H1 (cell line): Measurements from ENCODE around the gene PPP1R14B. TPM values are rescaled to one million over a fixed set of nuclear protein-coding genes. Genes with fewer than 3 reads are reported as not detected.

Source experiments
- BRCA1 ChIP-seq: IDR thresholded peaks from 2 replicates; pipeline ENCODE4 v1.6.1; 2012; ENCODE audit warnings: low read depth, low read length, improper control_type of control experiment
- CBX8 ChIP-seq: fragments of 300-800, 300-1000 bp; sonication (generic); IDR thresholded peaks from 2 replicates; pipeline ENCODE4 v1.7.1; 2016; ENCODE audit warnings: low read depth, low read length, borderline replicate concordance
- CHD2 ChIP-seq: IDR thresholded peaks from 2 replicates; pipeline ENCODE4 v1.6.1; 2012; ENCODE audit warnings: low read length, improper control_type of control experiment
- CTBP2 ChIP-seq: IDR thresholded peaks from 2 replicates; pipeline ENCODE4 v1.7.0; 2011; ENCODE audit warnings: borderline replicate concordance, mild to moderate bottlenecking, moderate library complexity, mixed read lengths, low read length; ENCODE audit not compliant: insufficient read depth, insufficient read length
- CTCF ChIP-seq, 3 experiments: IDR thresholded peaks; 1 replicate in 2 of 3; 2 replicates in 1 of 3; pipeline versions ENCODE4 v1.5.1 to v1.6.1; 2011; ENCODE audit warnings: low read length in 3 of 3, mild to moderate bottlenecking in 3 of 3, inconsistent platforms in 2 of 3, low read depth in 1 of 3, moderate library complexity in 1 of 3; ENCODE audit not compliant: insufficient read depth in 1 of 3; ENCODE audit errors: control extremely low read depth in 1 of 3
- E2F6 ChIP-seq: IDR thresholded peaks from 2 replicates; pipeline ENCODE4 v1.6.1; 2012; ENCODE audit warnings: inconsistent platforms
- GABPA ChIP-seq: IDR thresholded peaks from 2 replicates; pipeline ENCODE4 v1.6.1; 2011; ENCODE audit warnings: mild to moderate bottlenecking, low read length, moderate library complexity, borderline replicate concordance; ENCODE audit not compliant: insufficient read depth
- HDAC6 ChIP-seq: IDR thresholded peaks from one replicate; pipeline ENCODE4 v1.7.1; 2012; ENCODE audit warnings: low read depth, mild to moderate bottlenecking, inconsistent platforms, low read length, moderate library complexity
- KDM1A ChIP-seq: fragments of 200-600, 300-600 bp; sonication (generic); IDR thresholded peaks from 2 replicates; pipeline ENCODE4 v1.7.1; 2016; ENCODE audit warnings: mild to moderate bottlenecking, low read length, borderline replicate concordance
- MAX ChIP-seq: IDR thresholded peaks from 2 replicates; pipeline ENCODE4 v1.6.1; 2012; ENCODE audit warnings: inconsistent platforms
- NANOG ChIP-seq: IDR thresholded peaks from 2 replicates; pipeline ENCODE4 v1.6.1; 2011; ENCODE audit warnings: low read length, low read depth, mild to moderate bottlenecking, inconsistent platforms; ENCODE audit not compliant: insufficient read depth, poor library complexity, severe bottlenecking
- NRF1 ChIP-seq: IDR thresholded peaks from 2 replicates; pipeline ENCODE4 v1.6.1; 2011; ENCODE audit warnings: mild to moderate bottlenecking, low read depth, low read length, improper control_type of control experiment
- PHF8 ChIP-seq: fragments of 200-600 bp; sonication (generic); conservative IDR thresholded peaks from 2 replicates; pipeline ENCODE4 v1.7.1; 2012; ENCODE audit warnings: low read depth, mild to moderate bottlenecking, inconsistent platforms, low read length, moderate library complexity
- POLR2A ChIP-seq, 2 experiments: IDR thresholded peaks; 1 replicate in 1 of 2; 2 replicates in 1 of 2; pipeline ENCODE4 v1.6.1; 2011; ENCODE audit warnings: low read depth in 2 of 2, low read length in 2 of 2, mild to moderate bottlenecking in 2 of 2; ENCODE audit errors: control extremely low read depth in 1 of 2
- POLR2AphosphoS5 ChIP-seq: IDR thresholded peaks from 2 replicates; pipeline ENCODE4 v1.6.1; 2011; ENCODE audit warnings: low read depth, low read length
- RBBP5 ChIP-seq: IDR thresholded peaks from 2 replicates; pipeline ENCODE4 v1.7.1; 2012; ENCODE audit warnings: low read depth, mild to moderate bottlenecking, inconsistent platforms, low read length, moderate library complexity, borderline replicate concordance
- RNF2 ChIP-seq: fragments of 200-900, 300-1000 bp; sonication (generic); IDR thresholded peaks from 2 replicates; pipeline ENCODE4 v1.7.1; 2016; ENCODE audit warnings: borderline replicate concordance, low read depth, mild to moderate bottlenecking, antibody characterized with exemption, low read length; ENCODE audit not compliant: poor library complexity, severe bottlenecking; ENCODE audit errors: missing control alignments
- SP1 ChIP-seq: IDR thresholded peaks from 2 replicates; pipeline ENCODE4 v1.6.1; 2011; ENCODE audit warnings: low read depth, low read length
- TAF7 ChIP-seq: optimal IDR thresholded peaks from 2 replicates; pipeline ENCODE3; 2011; ENCODE audit warnings: low read depth, mild to moderate bottlenecking, inconsistent platforms, low read length, moderate library complexity, borderline replicate concordance
- polyA plus RNA-seq, 7 experiments: library from polyadenylated mRNA; depleted of rRNA in 3 of 7; stranded (reverse) in 5 of 7; unstranded in 2 of 7; fragments of >200 nt in 5 of 7; fragments of 200-250 nt in 2 of 7; gene quantifications; 1 replicate in 5 of 7; 2 replicates in 1 of 7; 4 replicates in 1 of 7; pipeline versions ENCODE4 v1.2.1 to v1.2.3, GENCODE V29; 2011 to 2013; ENCODE audit warnings: missing spikeins in 2 of 7, mixed read lengths in 2 of 7
- total RNA-seq: library from RNA; stranded (reverse); fragmentation: NEBNext Ultra II Directional; extraction: Animal tissue kit (Norgen Biotek cat#: 25700); gene quantifications from 2 replicates; pipeline ENCODE4 v1.2.1, GENCODE V29; 2021

Gene PPP1R14B
- total and polyA plus RNA-seq, 2 of the 8 experiments (the other 6 are each of a cell fraction or from before 2014, with no cell fraction given), result 265 to 419 TPM

- TF ChIP-seq RBBP5, result peak; percentile 36; the same call in 1 of the 2 replicates
- TF ChIP-seq CTCF (IDR thresholded peaks at IDR 0.05; ENCODE audit: control extremely low read depth in 1 of 3, insufficient read depth in 1 of 3, low read depth in 1 of 3, low read length in 3 of 3), result no peak
- no peak for TF ChIP-seq POLR2AphosphoS5
- TF ChIP-seq BRCA1, result no peak
- peak; percentile 20 for TF ChIP-seq NANOG
- TF ChIP-seq CBX8, result no peak
- no peak for TF ChIP-seq CTBP2
- no peak for TF ChIP-seq GABPA
- no peak for TF ChIP-seq KDM1A
- no peak for TF ChIP-seq E2F6
- TF ChIP-seq RNF2, result no peak
- TF ChIP-seq MAX, result no peak
- peak; percentile 22 for TF ChIP-seq TAF7
- no peak for TF ChIP-seq SP1
- no peak for TF ChIP-seq POLR2A (IDR thresholded peaks at IDR 0.05; ENCODE audit: control extremely low read depth in 1 of 2, low read depth in 2 of 2, low read length in 2 of 2)
- no peak for TF ChIP-seq HDAC6
- TF ChIP-seq NRF1, result peak; percentile 70
- TF ChIP-seq CHD2, result no peak
- TF ChIP-seq PHF8, result peak; percentile 58; the same call in 1 of the 2 replicates
Measured at GRCh38 chr11:64284962-64285884, 38.5 kb upstream of the PPP1R14B start, which contains the start of gene GPR137 (continued).
